SK-N-SH (cell line): Measurements from ENCODE around the gene ZNF627. TPM values are rescaled to one million over a fixed set of nuclear protein-coding genes. Genes with fewer than 3 reads are reported as not detected.

Experiments
- CTCF ChIA-PET: fragments of 300-600, 350-600 bp; formaldehyde crosslinking; extraction: SDS; loops from one replicate; lab custom pipeline; 2021; lab: Yijun Ruan, JAX
- POLR2A ChIA-PET: fragments of 350-600 bp; sonication (Branson Sonifier 250); formaldehyde crosslinking; extraction: SDS; loops from one replicate; lab custom pipeline; 2020; ENCODE audit warnings: antibody characterized with exemption, inconsistent platforms; lab: Yijun Ruan, JAX
- DNase-seq: peaks from one replicate; pipeline ENCODE4 v3.0.0; 2012
- H2AFZ ChIP-seq: fragments of 200-600 bp; sonication (generic); 2 replicates; pipeline ENCODE4 v1.8.1; 2016; ENCODE audit warnings: antibody characterized with exemption, mild to moderate bottlenecking, low read depth
- H3F3A ChIP-seq: fragments of 200-600 bp; sonication (generic); replicated peaks from 2 replicates; pipeline ENCODE3; 2016; ENCODE audit warnings: antibody characterized with exemption, mild to moderate bottlenecking; ENCODE audit not compliant: insufficient read depth
- H3K27ac ChIP-seq, 2 experiments: fragments of 200-500 bp in 1 of 2; fragments of 200-600 bp in 1 of 2; sonication (Bioruptor generic) in 1 of 2; sonication (generic), shearing (Covaris generic) in 1 of 2; 2 replicates each; pipeline versions ENCODE4 v1.5.1 to v1.6.1; 2014 to 2016; ENCODE audit warnings: low read depth in 2 of 2, inconsistent platforms in 1 of 2, low read length in 1 of 2, mild to moderate bottlenecking in 1 of 2, mixed read lengths in 1 of 2
- H3K27me3 ChIP-seq: fragments of 200-600 bp; sonication (generic), shearing (Covaris generic); 2 replicates; pipeline ENCODE4 v1.6.1; 2016; ENCODE audit warnings: mixed run types; ENCODE audit not compliant: insufficient read depth
- H3K36me3 ChIP-seq, 2 experiments: fragments of 200-500 bp in 1 of 2; fragments of 200-600 bp in 1 of 2; sonication (Bioruptor generic) in 1 of 2; sonication (generic) in 1 of 2; replicated peaks in 1 of 2; 2 replicates each; pipeline versions ENCODE3 to v1.5.1; 2014 to 2016; ENCODE audit warnings: low read length in 1 of 2, mild to moderate bottlenecking in 1 of 2; ENCODE audit not compliant: insufficient read depth in 2 of 2, control insufficient read depth in 1 of 2
- H3K4me1 ChIP-seq, 2 experiments: fragments of 200-500 bp in 1 of 2; fragments of 200-600 bp in 1 of 2; sonication (Bioruptor generic) in 1 of 2; sonication (generic), shearing (Covaris generic) in 1 of 2; 2 replicates each; pipeline versions ENCODE4 v1.5.1 to v1.6.1; 2014 to 2016; ENCODE audit warnings: low read depth in 1 of 2, low read length in 1 of 2, mixed run types in 1 of 2; ENCODE audit not compliant: insufficient read depth in 2 of 2, control insufficient read depth in 1 of 2
- H3K4me2 ChIP-seq: fragments of 200-600 bp; sonication (generic), shearing (Covaris generic); 2 replicates; pipeline ENCODE4 v1.6.1; 2017; ENCODE audit warnings: mixed run types
- H3K4me3 ChIP-seq, 2 experiments: fragments of 200-500 bp in 1 of 2; fragments of 200-600 bp in 1 of 2; sonication (Bioruptor generic) in 1 of 2; sonication (generic), shearing (Covaris generic) in 1 of 2; 2 replicates each; pipeline versions ENCODE4 v1.5.1 to v1.8.1; 2014 to 2016; ENCODE audit warnings: low read depth in 2 of 2, inconsistent platforms in 1 of 2, low read length in 1 of 2, mild to moderate bottlenecking in 1 of 2, mixed read lengths in 1 of 2, moderate library complexity in 1 of 2
- H3K79me2 ChIP-seq: fragments of 200-600 bp; sonication (generic); 2 replicates; pipeline ENCODE4 v1.8.1; 2017; ENCODE audit warnings: mild to moderate bottlenecking; ENCODE audit not compliant: insufficient read depth
- H3K9ac ChIP-seq: fragments of 200-600 bp; sonication (generic); 2 replicates; pipeline ENCODE4 v1.6.1; 2017; ENCODE audit warnings: mixed run types
- H3K9me2 ChIP-seq: fragments of 200-600 bp; sonication (generic); 2 replicates; pipeline ENCODE4 v1.6.1; 2017; ENCODE audit warnings: mixed run types
- H3K9me3 ChIP-seq: fragments of 200-600 bp; sonication (generic); 2 replicates; pipeline ENCODE4 v1.6.1; 2017; ENCODE audit warnings: mixed run types, mild to moderate bottlenecking, moderate library complexity
- H4K20me1 ChIP-seq: fragments of 200-600 bp; sonication (generic); 2 replicates; pipeline ENCODE4 v1.6.1; 2017; ENCODE audit warnings: mild to moderate bottlenecking, mixed run types; ENCODE audit not compliant: insufficient read depth
- EP300 ChIP-seq, 2 experiments: IDR thresholded peaks; 2 replicates each; pipeline versions ENCODE4 v1.4.0 to v1.6.1; 2012; ENCODE audit warnings: borderline replicate concordance in 1 of 2, low read depth in 1 of 2, low read length in 1 of 2
- GATA2 ChIP-seq: sonication (generic); formaldehyde crosslinking; IDR thresholded peaks from 2 replicates; pipeline ENCODE4 v1.5.0; 2020; ENCODE audit warnings: mild to moderate bottlenecking, missing genetic modification reagents
- MXI1 ChIP-seq: IDR thresholded peaks from 2 replicates; pipeline ENCODE4 v1.6.1; 2012; ENCODE audit warnings: mild to moderate bottlenecking, low read depth, low read length, improper control_type of control experiment
- PBX3 ChIP-seq: IDR thresholded peaks from 2 replicates; pipeline ENCODE4; 2012
- RAD21 ChIP-seq: IDR thresholded peaks from 2 replicates; pipeline ENCODE4 v1.6.1; 2012; ENCODE audit warnings: mild to moderate bottlenecking, low read length
- SMC3 ChIP-seq: IDR thresholded peaks from 2 replicates; pipeline ENCODE4 v1.6.1; 2012; ENCODE audit warnings: low read depth, low read length, improper control_type of control experiment
- TAF1 ChIP-seq: IDR thresholded peaks from 2 replicates; pipeline ENCODE4 v1.6.1; 2012; ENCODE audit warnings: low read depth, mild to moderate bottlenecking, low read length, moderate library complexity, borderline replicate concordance
- TCF12 ChIP-seq: IDR thresholded peaks from 2 replicates; pipeline ENCODE4 v1.4.0; 2012
- TEAD4 ChIP-seq: IDR thresholded peaks from 2 replicates; pipeline ENCODE4 v1.4.0; 2012; ENCODE audit warnings: mild to moderate bottlenecking, borderline replicate concordance; ENCODE audit not compliant: insufficient read depth
- USF1 ChIP-seq: IDR thresholded peaks from 2 replicates; pipeline ENCODE4 v1.4.0; 2012; ENCODE audit warnings: low read depth, borderline replicate concordance
- WGBS: methylation state at CpG from one replicate; pipeline ENCODE4 v1.1.6; 2017; ENCODE audit warnings: low lambda C conversion rate; 5-methylcytosine and 5-hydroxymethylcytosine counted together
- polyA plus RNA-seq, 3 experiments: library from polyadenylated mRNA; depleted of rRNA; stranded (reverse); fragments of >200 nt; gene quantifications; 2 replicates each; pipeline ENCODE4 v1.2.3, GENCODE V29; 2012
- TF ChIP-seq, protein P1 (sequence below): IDR thresholded peaks from 2 replicates; pipeline ENCODE4 v1.4.0; 2012; ENCODE audit warnings: low read depth, borderline replicate concordance
- TF ChIP-seq, protein P2 (sequence below): IDR thresholded peaks from 2 replicates; pipeline ENCODE4 v1.6.1; 2012; ENCODE audit warnings: mild to moderate bottlenecking, low read depth, low read length, moderate library complexity
- TF ChIP-seq, protein P3 (sequence below): fragments of 150-350 bp; IDR thresholded peaks from 2 replicates; pipeline ENCODE4 v1.6.1; 2017; ENCODE audit warnings: antibody characterized with exemption, low read length, low read depth, borderline replicate concordance

Gene ZNF627
- polyA plus RNA-seq, 1 of the 3 experiments (the other 2 are of a cell fraction) = 5.8 TPM

GRCh38 chr19:11578258-11579142 lies 18.8 kb upstream of the ZNF627 start (continued):
- TF ChIP-seq, protein P1, sequence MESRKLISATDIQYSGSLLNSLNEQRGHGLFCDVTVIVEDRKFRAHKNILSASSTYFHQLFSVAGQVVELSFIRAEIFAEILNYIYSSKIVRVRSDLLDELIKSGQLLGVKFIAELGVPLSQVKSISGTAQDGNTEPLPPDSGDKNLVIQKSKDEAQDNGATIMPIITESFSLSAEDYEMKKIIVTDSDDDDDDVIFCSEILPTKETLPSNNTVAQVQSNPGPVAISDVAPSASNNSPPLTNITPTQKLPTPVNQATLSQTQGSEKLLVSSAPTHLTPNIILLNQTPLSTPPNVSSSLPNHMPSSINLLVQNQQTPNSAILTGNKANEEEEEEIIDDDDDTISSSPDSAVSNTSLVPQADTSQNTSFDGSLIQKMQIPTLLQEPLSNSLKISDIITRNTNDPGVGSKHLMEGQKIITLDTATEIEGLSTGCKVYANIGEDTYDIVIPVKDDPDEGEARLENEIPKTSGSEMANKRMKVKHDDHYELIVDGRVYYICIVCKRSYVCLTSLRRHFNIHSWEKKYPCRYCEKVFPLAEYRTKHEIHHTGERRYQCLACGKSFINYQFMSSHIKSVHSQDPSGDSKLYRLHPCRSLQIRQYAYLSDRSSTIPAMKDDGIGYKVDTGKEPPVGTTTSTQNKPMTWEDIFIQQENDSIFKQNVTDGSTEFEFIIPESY = no peak
- no peak for TF ChIP-seq PBX3
- no peak for TF ChIP-seq GATA2 (CRISPR knock-in tag)

DNA sequence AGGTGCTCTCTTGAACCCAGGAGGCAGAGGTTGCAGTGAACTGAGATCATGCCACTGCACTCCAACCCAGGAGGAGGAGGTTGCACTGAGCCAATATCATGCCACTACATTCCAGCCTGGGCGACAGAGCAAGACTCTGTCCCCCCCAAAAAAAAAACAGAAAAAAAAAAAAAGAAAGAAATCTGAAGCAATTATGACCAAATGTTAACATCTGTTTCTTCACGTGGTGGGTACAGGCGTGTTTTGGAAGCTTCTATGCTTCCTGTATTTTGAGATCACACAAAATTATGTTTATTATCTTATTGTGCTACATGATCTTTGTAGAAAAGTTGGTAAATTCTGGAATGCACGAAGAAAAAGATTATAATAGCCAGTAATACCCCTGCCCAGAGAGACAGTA lies 17.2 kb upstream of the ZNF627 start:
- no peaks in the 10 kb centered on the region for H3K9me2 ChIP-seq
- H3K4me1 ChIP-seq = no peaks in the 10 kb centered on the region; a peak in 1 of 4 replicates
- H3K4me3 ChIP-seq = no peak overlapping the region
- no peak for DNase-seq
- no peak overlapping the region for H2AFZ ChIP-seq
- H3K9me3 ChIP-seq = no peaks in the 10 kb centered on the region
- no peaks in the 10 kb centered on the region for H3F3A ChIP-seq
- no peaks in the 10 kb centered on the region for H3K36me3 ChIP-seq
- H4K20me1 ChIP-seq = no peaks in the 10 kb centered on the region
- H3K27ac ChIP-seq = no peak overlapping the region
- POLR2A ChIA-PET = no interaction called here
- 51% methylated on average over 4 of the region's 4 CpGs for WGBS
- H3K27me3 ChIP-seq = no peaks in the 10 kb centered on the region
- no peak overlapping the region for H3K4me2 ChIP-seq
- CTCF ChIA-PET = interaction anchor here (1.2 kb wide), 1 partner anchor 29 kb away, joined by 3 read pairs; no protein-coding TSS in a partner anchor
- TF ChIP-seq USF1 (no peak), RAD21 (no peak), TCF12 (no peak), MXI1 (no peak), TAF1 (no peak), TEAD4 (no peak), SMC3 (no peak), EP300 (IDR thresholded peaks at IDR 0.05; ENCODE audit: borderline replicate concordance in 1 of 2, low read depth in 1 of 2, low read length in 1 of 2) (no peak)
- TF ChIP-seq, protein P1 = no peak
- TF ChIP-seq, protein P2, sequence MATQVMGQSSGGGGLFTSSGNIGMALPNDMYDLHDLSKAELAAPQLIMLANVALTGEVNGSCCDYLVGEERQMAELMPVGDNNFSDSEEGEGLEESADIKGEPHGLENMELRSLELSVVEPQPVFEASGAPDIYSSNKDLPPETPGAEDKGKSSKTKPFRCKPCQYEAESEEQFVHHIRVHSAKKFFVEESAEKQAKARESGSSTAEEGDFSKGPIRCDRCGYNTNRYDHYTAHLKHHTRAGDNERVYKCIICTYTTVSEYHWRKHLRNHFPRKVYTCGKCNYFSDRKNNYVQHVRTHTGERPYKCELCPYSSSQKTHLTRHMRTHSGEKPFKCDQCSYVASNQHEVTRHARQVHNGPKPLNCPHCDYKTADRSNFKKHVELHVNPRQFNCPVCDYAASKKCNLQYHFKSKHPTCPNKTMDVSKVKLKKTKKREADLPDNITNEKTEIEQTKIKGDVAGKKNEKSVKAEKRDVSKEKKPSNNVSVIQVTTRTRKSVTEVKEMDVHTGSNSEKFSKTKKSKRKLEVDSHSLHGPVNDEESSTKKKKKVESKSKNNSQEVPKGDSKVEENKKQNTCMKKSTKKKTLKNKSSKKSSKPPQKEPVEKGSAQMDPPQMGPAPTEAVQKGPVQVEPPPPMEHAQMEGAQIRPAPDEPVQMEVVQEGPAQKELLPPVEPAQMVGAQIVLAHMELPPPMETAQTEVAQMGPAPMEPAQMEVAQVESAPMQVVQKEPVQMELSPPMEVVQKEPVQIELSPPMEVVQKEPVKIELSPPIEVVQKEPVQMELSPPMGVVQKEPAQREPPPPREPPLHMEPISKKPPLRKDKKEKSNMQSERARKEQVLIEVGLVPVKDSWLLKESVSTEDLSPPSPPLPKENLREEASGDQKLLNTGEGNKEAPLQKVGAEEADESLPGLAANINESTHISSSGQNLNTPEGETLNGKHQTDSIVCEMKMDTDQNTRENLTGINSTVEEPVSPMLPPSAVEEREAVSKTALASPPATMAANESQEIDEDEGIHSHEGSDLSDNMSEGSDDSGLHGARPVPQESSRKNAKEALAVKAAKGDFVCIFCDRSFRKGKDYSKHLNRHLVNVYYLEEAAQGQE = no peak
- TF ChIP-seq, protein P3, sequence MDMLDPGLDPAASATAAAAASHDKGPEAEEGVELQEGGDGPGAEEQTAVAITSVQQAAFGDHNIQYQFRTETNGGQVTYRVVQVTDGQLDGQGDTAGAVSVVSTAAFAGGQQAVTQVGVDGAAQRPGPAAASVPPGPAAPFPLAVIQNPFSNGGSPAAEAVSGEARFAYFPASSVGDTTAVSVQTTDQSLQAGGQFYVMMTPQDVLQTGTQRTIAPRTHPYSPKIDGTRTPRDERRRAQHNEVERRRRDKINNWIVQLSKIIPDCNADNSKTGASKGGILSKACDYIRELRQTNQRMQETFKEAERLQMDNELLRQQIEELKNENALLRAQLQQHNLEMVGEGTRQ = no peak
- no peak overlapping the region for H3K9ac ChIP-seq
- H3K79me2 ChIP-seq = no peaks in the 10 kb centered on the region
